ENCODE data around the gene PTPRK.

PTPRK gene

DNA sequence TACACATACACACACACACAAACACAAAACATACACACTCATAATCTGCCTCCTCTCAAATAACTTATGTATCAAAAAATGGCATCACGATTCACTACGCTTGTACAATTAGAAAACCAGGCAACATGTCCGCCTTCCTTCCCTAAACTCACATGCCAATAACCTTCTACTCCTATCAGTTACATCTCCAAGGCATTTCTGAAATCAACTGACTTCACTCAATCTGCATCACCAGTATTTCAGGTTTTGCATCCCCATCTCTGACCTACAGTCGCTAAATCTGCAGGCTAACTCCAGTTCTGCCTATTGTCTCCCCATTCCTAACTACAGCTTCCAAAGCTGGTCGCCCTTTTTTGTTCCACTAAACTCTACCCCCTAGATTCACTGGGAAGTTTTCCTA, 217.5 kb downstream of the PTPRK start:
- TF ChIP-seq BHLHE40 (IDR thresholded peaks at IDR 0.05; ENCODE audit: borderline replicate concordance) (no peak), ELF4 (IDR thresholded peaks at IDR 0.05) (no peak), HDGF (IDR thresholded peaks at IDR 0.05; ENCODE audit: borderline replicate concordance) (no peak), ZNF384 (IDR thresholded peaks at IDR 0.05) (no peak)
- ChIA-PET POLR2A (no interaction called here), CTCF (no interaction called here)

DNA sequence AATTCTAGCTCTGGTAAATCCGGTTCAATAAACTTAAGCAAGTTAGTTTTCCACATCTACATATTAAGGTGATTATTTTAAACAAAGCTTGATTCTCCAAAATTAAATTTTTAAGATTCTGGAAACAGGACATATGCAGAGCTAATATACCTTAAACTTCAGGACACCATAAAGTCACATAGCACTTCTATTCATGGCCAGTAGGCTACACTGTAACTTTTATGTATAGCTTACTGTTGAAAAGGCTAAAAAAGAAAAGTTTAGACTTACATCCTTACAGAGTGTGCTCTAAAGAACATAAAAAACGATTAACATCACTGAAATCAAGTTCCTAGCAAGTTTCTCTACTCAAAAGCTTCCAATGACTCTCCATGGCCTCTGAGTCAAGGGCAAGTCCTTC, 224.7 kb downstream of the PTPRK start:
- no peak for DNase-seq (ENCODE audit: extremely low spot score)
- TF ChIP-seq ARNT (IDR thresholded peaks at IDR 0.05) (no peak), FOXA1 (IDR thresholded peaks at IDR 0.05) (no peak), ZNF384 (IDR thresholded peaks at IDR 0.05) (no peak), FOXM1 (IDR thresholded peaks at IDR 0.05; ENCODE audit: borderline replicate concordance) (no peak), L3MBTL2 (conservative IDR thresholded peaks at IDR 0.05) (no peak), HDGF (IDR thresholded peaks at IDR 0.05; ENCODE audit: borderline replicate concordance) (no peak)
- POLR2A ChIA-PET, result no interaction called here
- CTCF ChIA-PET, result interaction anchor here (1.0 kb wide), 1 partner anchor 9 kb away, joined by 3 read pairs; no protein-coding TSS in a partner anchor

More for the DNA sequence above, 217.5 kb downstream of the PTPRK start:
- DNase-seq (ENCODE audit: extremely low spot score), result no peak

DNA sequence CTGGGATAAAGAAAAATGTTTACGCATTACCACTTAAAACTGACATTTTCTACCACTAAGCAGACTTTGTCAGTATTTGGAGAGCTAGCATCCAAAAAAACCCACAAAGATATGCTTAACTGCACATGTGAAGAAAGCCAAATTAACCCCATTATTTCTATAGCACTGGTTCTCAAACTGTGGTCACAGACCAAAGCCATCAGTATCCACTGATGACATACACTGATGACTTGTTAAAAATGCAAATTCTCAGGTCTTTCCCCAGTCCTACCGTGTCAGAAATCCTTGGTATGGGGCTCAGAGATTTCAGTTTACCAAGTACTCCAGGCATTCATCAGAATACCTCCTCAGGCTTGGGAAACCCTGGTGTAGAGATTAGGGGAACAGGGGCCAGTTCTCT, 230.2 kb downstream of the PTPRK start:
- TF ChIP-seq HDGF (IDR thresholded peaks at IDR 0.05; ENCODE audit: borderline replicate concordance), result no peak
- TF ChIP-seq FOXA1 (IDR thresholded peaks at IDR 0.05), result no peak
- no peak for TF ChIP-seq ZNF384 (IDR thresholded peaks at IDR 0.05)
- TF ChIP-seq FOXK2 (IDR thresholded peaks at IDR 0.05), result no peak
- TF ChIP-seq L3MBTL2 (conservative IDR thresholded peaks at IDR 0.05), result no peak
- TF ChIP-seq LEF1 (IDR thresholded peaks at IDR 0.05; ENCODE audit: borderline replicate concordance), result no peak
- TF ChIP-seq NFRKB (IDR thresholded peaks at IDR 0.05), result no peak
- TF ChIP-seq SUZ12 (IDR thresholded peaks at IDR 0.05), result no peak
- no peak for TF ChIP-seq CTBP1 (IDR thresholded peaks at IDR 0.05; ENCODE audit: borderline replicate concordance)
- TF ChIP-seq TARDBP (IDR thresholded peaks at IDR 0.05), result no peak
- TF ChIP-seq ELF4 (IDR thresholded peaks at IDR 0.05), result no peak
- TF ChIP-seq ARNT (IDR thresholded peaks at IDR 0.05), result no peak
- POLR2A ChIA-PET, result no interaction called here
- CTCF ChIA-PET, result no interaction called here
- DNase-seq (ENCODE audit: extremely low spot score), result no peak

DNA sequence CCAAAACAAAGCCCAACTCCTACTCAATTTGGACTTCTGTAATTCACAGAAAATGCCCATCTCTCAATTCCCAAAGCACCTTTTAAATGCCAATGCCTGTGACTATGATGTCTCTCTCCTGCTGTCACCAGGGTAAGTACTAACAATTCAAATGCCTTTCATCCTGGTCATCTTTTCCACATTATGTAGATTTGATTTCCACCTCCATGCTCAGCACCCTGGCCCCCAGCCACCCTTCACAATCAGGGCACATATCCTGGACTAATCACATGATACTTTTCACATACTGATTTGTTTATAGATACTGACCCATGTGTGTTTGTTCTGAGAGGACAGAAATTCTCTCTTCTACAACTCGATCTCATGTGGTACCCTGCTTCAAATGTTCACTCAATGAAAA, 236.3 kb downstream of the PTPRK start:
- ChIA-PET POLR2A (no interaction called here), CTCF (no interaction called here)
- TF ChIP-seq TARDBP (IDR thresholded peaks at IDR 0.05) (no peak), ARNT (IDR thresholded peaks at IDR 0.05) (no peak), L3MBTL2 (conservative IDR thresholded peaks at IDR 0.05) (no peak)
- TF ChIP-seq, protein P1, sequence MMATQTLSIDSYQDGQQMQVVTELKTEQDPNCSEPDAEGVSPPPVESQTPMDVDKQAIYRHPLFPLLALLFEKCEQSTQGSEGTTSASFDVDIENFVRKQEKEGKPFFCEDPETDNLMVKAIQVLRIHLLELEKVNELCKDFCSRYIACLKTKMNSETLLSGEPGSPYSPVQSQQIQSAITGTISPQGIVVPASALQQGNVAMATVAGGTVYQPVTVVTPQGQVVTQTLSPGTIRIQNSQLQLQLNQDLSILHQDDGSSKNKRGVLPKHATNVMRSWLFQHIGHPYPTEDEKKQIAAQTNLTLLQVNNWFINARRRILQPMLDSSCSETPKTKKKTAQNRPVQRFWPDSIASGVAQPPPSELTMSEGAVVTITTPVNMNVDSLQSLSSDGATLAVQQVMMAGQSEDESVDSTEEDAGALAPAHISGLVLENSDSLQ (IDR thresholded peaks at IDR 0.05), result no peak

DNA sequence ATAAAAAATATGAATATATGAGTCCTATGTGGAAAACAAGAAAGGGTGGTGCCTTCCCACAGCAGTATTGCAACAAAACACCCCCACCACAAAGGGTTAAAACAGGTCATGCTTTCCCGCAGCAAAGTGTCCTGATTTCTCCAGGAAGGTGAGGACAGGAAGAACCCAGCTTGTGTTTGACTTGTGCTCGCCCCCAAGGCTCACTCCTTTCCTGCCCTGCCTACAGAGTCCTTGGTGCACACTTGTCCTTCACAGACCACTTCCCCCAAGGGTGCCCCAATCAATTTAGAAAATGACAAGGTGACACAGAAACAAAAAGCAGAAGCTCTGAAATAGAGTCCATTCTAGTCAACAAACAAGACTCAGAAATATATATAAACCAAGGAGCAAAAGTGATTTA, 237.4 kb downstream of the PTPRK start:
- DNase-seq (ENCODE audit: extremely low spot score), result no peak
- TF ChIP-seq ZNF384 (IDR thresholded peaks at IDR 0.05) (no peak), SP1 (IDR thresholded peaks at IDR 0.05) (no peak), BHLHE40 (IDR thresholded peaks at IDR 0.05; ENCODE audit: borderline replicate concordance) (no peak), NFRKB (IDR thresholded peaks at IDR 0.05) (no peak), L3MBTL2 (conservative IDR thresholded peaks at IDR 0.05) (no peak), FOXM1 (IDR thresholded peaks at IDR 0.05; ENCODE audit: borderline replicate concordance) (no peak), ARNT (IDR thresholded peaks at IDR 0.05) (no peak), TARDBP (IDR thresholded peaks at IDR 0.05) (no peak), FOXA1 (IDR thresholded peaks at IDR 0.05) (no peak), FOXK2 (IDR thresholded peaks at IDR 0.05) (no peak), SUZ12 (IDR thresholded peaks at IDR 0.05) (no peak)
- TF ChIP-seq, protein P1 (IDR thresholded peaks at IDR 0.05), result no peak
- POLR2A ChIA-PET, result no interaction called here
- CTCF ChIA-PET, result interaction anchor here (0.5 kb wide), 1 partner anchor 448 kb away, joined by 3 read pairs; no protein-coding TSS in a partner anchor

More for the DNA sequence above, 236.3 kb downstream of the PTPRK start:
- no peak for DNase-seq (ENCODE audit: extremely low spot score)

DNA sequence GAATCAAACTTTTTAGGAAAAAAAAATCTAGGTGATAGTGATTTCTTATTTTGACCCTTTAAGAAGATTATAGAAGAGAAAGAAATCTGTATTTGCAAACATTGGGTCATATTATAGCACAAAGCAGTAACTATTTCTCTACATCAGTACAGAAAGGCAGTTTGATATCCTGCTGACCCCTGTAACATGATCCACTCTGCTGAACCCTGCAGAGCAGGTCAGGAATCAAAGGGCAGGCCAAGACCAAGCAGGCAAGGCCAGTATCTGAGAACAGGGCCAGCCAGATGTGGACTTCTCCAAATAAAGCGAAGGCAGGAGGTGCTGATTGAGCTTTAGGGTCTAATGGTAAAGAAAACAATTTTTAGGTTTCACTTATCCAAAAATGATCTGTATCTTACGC, 239.4 kb downstream of the PTPRK start:
- ChIA-PET POLR2A (no interaction called here), CTCF (no interaction called here)
- DNase-seq (ENCODE audit: extremely low spot score), result no peak
- no peak for TF ChIP-seq ARNT (IDR thresholded peaks at IDR 0.05)
- no peak for TF ChIP-seq SP1 (IDR thresholded peaks at IDR 0.05)
- no peak for TF ChIP-seq L3MBTL2 (conservative IDR thresholded peaks at IDR 0.05)
- no peak for TF ChIP-seq ZNF384 (IDR thresholded peaks at IDR 0.05)
- no peak for TF ChIP-seq LEF1 (IDR thresholded peaks at IDR 0.05; ENCODE audit: borderline replicate concordance)
- TF ChIP-seq SUZ12 (IDR thresholded peaks at IDR 0.05), result no peak
- TF ChIP-seq BHLHE40 (IDR thresholded peaks at IDR 0.05; ENCODE audit: borderline replicate concordance), result no peak
- TF ChIP-seq, protein P1 (IDR thresholded peaks at IDR 0.05), result no peak
- TF ChIP-seq TARDBP (IDR thresholded peaks at IDR 0.05), result no peak
- no peak for TF ChIP-seq FOXK2 (IDR thresholded peaks at IDR 0.05)
- TF ChIP-seq HDGF (IDR thresholded peaks at IDR 0.05; ENCODE audit: borderline replicate concordance), result no peak
- TF ChIP-seq FOXA1 (IDR thresholded peaks at IDR 0.05), result no peak
- no peak for TF ChIP-seq ELF4 (IDR thresholded peaks at IDR 0.05)
- TF ChIP-seq CTBP1 (IDR thresholded peaks at IDR 0.05; ENCODE audit: borderline replicate concordance), result no peak
- no peak for TF ChIP-seq FOXM1 (IDR thresholded peaks at IDR 0.05; ENCODE audit: borderline replicate concordance)
- no peak for TF ChIP-seq NFRKB (IDR thresholded peaks at IDR 0.05)

DNA sequence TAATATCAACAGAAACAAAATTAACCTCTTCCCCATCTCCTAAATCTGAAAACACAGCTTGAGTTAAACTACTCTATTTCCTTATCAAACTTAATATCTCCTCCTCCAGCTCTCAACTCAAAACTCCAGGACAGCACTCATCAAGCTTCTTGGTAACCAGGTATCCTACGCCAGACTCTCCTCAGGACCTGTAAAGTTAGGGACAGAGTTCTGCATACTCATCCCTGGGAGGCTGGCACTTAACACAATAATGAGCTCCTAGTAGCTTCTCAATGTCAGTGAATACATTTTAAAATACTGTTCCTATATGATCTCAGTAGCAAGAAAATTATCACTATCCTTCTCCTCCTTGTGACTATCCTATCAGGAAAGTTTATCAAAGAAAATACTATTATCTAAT, 240.3 kb downstream of the PTPRK start:
- ChIA-PET CTCF (no interaction called here), POLR2A (no interaction called here)

More for the DNA sequence above, 240.3 kb downstream of the PTPRK start:
- TF ChIP-seq, protein P1 (IDR thresholded peaks at IDR 0.05), result no peak
- TF ChIP-seq TARDBP (IDR thresholded peaks at IDR 0.05) (no peak), SUZ12 (IDR thresholded peaks at IDR 0.05) (no peak), LEF1 (IDR thresholded peaks at IDR 0.05; ENCODE audit: borderline replicate concordance) (no peak), HDGF (IDR thresholded peaks at IDR 0.05; ENCODE audit: borderline replicate concordance) (no peak), SP1 (IDR thresholded peaks at IDR 0.05) (no peak), ZNF384 (IDR thresholded peaks at IDR 0.05) (no peak), FOXA1 (IDR thresholded peaks at IDR 0.05) (no peak), ARNT (IDR thresholded peaks at IDR 0.05) (no peak), FOXM1 (IDR thresholded peaks at IDR 0.05; ENCODE audit: borderline replicate concordance) (no peak), CTBP1 (IDR thresholded peaks at IDR 0.05; ENCODE audit: borderline replicate concordance) (no peak), FOXK2 (IDR thresholded peaks at IDR 0.05) (no peak), NFRKB (IDR thresholded peaks at IDR 0.05) (no peak)
- no peak for DNase-seq (ENCODE audit: extremely low spot score)

Data from HEK293T (cell line).